NCI-H526 (cell line): ENCODE data around the gene RIPOR2.

Experiments used
- DNase-seq, 2 experiments: peaks; one replicate each; lab custom pipeline; 2025; lab: John Stamatoyannopoulos, UW

The RIPOR2 gene

GRCh38 chr6:24847402-24847801 is 88.4 kb downstream of the RIPOR2 start:
- no peak for DNase-seq

DNA sequence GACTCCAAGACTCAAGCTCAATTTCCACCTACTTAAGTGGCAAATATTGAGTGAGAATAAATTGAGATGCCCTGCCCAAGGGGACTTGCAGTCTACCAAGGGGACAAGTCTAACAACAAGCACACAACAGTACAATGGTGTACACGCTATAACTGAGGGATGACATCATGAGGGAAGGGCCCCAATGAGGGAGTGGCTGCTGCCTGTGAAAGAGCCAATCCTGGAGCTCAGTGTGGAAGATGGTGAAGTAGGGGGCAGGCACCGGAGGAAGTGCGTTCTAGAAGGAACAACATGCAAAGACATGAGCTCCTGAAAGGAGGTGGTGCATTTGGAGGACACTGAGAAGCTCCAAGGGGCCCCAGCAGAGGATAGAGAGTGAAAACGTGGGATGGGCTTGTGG is 90.2 kb downstream of the RIPOR2 start:
- DNase-seq, result no peak

- no peak for DNase-seq
Observed at GRCh38 chr6:24844903-24845302, 90.9 kb downstream of the RIPOR2 start.

DNA sequence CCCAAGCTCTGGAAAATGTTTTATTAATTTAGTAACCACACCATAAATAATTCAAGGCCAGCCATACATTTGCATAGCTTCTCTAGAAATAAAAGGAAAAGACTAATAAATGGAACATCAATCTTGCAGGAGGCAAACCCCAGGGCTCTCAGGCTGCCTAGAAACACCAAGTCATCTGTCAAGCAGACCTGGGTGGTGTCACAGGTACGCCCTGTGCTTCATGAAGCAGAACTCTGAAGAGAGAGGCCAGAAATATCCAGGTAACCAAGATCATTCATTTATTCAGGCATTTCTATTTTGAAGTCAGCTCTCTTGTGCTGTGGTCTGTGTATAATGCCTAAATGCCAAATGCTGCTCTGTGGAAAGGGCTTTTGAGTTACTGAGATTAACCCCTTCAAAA is 91.7 kb downstream of the RIPOR2 start:
- no peak for DNase-seq

DNA sequence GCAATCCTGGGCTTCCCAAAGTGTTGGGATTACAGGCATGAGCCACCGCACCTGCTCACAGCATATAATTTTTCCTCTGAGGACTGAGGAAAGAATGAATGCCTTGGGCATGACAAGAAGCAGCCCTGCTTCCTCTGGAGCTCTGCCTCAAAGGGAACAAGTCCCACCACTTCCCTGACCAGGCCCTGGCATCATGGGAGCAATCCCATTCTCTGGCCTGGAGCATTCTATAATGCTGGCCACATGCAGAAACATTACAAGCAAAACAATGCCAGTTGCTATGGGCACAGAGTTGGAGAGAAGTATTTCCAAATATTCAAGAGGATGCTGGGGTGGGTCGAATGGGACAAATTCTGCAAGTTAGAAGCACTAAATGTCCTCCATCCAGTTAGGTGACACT is 95.6 kb downstream of the RIPOR2 start:
- DNase-seq, result no peak

GRCh38 chr6:24838994-24839393 is 96.8 kb downstream of the RIPOR2 start:
- no peak for DNase-seq

- no peak for DNase-seq
Observed at GRCh38 chr6:24838081-24838480, 97.7 kb downstream of the RIPOR2 start.

DNA sequence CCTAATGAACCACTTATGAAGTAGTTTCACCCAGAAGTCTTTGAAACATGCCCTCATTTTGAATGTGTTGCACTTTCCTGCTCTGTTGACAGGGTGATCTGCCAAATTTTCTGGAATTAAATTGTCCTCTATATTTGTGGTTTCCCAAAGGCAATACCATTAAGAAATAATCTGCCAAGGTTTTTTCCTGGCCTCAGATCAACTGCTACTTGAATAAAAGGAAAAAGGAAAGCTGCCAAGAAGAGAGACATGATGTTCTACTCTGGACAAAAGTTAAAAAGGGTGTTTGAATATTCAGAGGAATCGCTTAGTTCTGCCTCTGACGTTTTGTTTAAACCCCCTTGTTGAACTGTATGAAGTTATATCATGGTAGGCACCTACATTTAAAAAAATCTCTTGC is 99.7 kb downstream of the RIPOR2 start:
- DNase-seq, result no peak

DNA sequence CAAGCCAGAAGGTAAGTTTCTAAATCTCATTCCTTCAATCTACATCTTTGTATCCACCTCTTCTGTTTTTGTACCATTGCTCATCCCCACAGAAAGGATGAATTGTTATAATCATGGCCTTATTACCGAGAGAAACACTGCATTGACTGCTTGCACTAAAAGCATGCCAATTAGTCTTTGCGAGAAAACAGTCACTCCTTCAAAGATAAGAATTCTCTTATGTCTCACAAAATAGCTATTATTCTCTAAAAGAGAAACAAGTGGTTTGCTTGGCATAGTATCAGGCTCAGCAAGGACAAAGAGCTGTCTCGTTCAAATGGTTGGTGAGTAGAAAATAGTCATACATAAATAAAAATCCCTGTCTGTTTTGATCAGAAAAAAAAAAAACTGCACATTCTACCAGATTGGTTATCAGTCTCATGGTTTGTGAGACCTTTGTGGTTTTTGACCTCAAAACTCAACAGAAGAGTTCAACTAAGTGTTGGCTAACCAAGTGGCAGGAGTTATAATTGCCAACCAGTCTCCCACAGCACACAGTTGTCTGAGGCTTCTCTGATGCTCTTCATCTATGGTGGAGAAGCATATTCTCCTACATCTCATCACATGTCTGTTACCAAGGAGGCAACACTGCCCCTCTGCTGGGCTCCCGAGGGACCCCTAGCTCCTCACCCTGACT is 101.9 kb downstream of the RIPOR2 start:
- no peak for DNase-seq

GRCh38 chr6:24832794-24833193 is 103.0 kb downstream of the RIPOR2 start:
- DNase-seq, result no peak

DNA sequence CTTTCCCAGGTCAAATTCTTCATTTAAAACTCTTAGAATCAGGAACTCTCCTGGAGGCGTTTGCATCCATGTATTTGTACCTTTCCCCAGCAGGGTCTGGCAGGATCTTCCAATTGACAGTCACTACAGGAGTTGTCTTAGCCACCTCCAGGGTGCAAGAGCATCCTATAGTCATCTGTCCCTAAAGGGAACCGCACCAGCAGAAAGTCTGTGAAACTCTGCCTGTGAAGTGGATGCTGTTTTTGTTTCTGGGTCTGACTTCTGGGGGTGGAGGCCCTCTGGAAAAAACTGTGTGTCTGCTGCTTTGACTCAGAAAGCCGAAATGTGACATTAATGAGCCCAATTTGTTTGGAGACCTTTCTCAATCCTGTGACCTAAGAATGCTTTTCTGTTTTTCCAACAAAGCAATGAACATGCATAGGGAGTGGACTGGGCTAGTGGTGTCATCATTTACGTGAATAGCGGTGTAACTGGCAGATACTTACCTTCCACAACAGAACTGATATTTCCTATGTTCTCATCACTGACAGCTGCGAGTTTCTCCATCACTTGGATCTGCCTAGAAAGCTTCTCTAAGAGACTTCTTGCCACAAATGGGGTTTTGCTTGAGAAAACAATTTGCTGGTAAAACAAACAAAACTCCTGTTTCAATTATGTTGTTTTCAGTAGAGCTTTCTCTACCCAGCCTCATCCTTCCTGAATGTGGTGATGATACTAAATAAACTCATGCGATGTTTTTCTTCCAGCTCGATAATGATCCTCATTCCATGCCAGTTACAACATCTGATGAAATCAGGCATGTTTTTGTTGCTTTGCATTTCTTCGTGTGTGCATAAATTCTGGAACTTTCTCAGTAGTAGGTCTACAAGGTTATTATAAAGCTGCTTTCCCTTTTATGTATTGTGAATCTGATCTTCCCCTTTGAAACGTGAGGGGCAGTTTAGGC is 103.7 kb downstream of the RIPOR2 start:
- DNase-seq, result no peak

GRCh38 chr6:24829657-24830056 is 106.1 kb downstream of the RIPOR2 start:
- DNase-seq, result no peak

GRCh38 chr6:24827970-24828369 is 107.8 kb downstream of the RIPOR2 start:
- no peak for DNase-seq

- no peak for DNase-seq
Observed at GRCh38 chr6:24827162-24827561, 108.6 kb downstream of the RIPOR2 start.

GRCh38 chr6:24825130-24825630 is 110.6 kb downstream of the RIPOR2 start:
- no peak for DNase-seq

GRCh38 chr6:24824142-24824938 is 111.4 kb downstream of the RIPOR2 start:
- DNase-seq, result no peak

DNA sequence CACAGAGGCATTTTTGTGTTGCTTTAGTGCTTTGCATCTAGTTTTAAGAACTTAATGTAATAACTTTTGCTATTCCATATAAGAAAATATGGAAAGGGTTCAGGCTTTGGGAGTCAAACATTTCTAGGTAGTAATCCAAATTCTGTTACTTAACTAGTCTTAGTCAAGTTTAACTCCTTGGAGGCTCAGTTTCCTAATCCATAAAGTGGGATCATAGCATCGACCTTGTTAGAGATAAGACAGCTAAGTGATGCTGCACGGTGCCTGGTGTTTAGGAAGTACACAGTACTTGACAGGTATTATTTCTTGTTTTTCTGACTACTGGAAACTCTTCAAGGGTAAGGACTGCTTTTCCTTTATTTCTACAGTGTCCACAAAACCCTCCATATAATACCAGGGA is 112.6 kb downstream of the RIPOR2 start:
- no peak for DNase-seq

GRCh38 chr6:24822696-24823095 is 113.1 kb downstream of the RIPOR2 start:
- DNase-seq, result no peak

GRCh38 chr6:24821860-24822444 is 113.8 kb downstream of the RIPOR2 start:
- DNase-seq, result no peak

DNA sequence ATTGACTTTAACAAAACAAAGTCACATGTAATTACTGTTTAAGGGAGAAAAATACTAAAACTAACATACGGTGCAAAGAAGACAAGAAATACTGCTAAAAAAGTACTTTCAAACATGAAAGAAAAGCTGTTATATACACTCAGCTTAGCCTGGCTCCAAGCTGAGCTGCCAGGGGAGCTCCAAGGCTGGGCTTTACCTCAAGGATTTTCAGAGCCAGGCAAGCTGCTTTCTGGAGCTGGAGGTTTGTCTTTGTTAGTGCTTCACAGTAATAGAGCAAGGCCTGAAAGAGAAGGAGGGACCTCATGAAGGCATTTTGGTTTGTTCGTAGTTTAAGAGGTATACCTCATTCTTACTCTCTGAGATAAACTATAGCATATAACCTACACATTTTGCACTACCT is 117.4 kb downstream of the RIPOR2 start:
- no peak for DNase-seq

- no peak for DNase-seq
Observed at GRCh38 chr6:24809728-24810127, 126.0 kb downstream of the RIPOR2 start.

DNA sequence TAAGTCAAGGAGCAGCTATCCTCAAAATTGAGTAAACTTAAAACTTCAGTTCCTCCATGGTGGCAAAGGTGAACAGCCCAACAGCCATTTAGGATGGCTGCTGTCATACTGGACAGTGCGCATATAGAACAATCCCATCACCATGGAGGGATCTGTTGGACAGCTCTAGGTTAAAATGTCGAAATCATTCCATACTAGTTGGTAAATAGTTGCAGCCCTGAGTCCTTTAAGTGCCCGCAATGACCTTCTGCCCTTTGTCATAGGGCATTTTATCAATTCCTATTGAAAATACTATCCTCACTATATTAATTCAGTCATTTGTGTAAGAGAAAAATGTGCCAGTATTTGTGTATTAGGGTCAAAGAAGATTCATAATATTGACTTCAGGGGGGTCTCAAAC is 128.2 kb downstream of the RIPOR2 start:
- DNase-seq, result no peak
